H1 (cell line): ENCODE data around the gene OCEL1. TPM values are rescaled to one million over a fixed set of nuclear protein-coding genes. Genes with fewer than 3 reads are reported as not detected.

Experiments used
- CTCF ChIA-PET: fragments of 300-600 bp; sonication (Branson Sonifier 250); formaldehyde crosslinking; loops from one replicate; lab custom pipeline; 2021; ENCODE audit not compliant: partially characterized antibody; lab: Charles Lee
- POLR2A ChIA-PET: fragments of 300-600 bp; sonication (Branson Sonifier 250); formaldehyde crosslinking; loops from one replicate; lab custom pipeline; 2021; ENCODE audit warnings: inconsistent platforms; ENCODE audit not compliant: partially characterized antibody; lab: Charles Lee
- DNase-seq, 2 experiments: peaks; one replicate each; pipeline versions ENCODE4 v3.0.0 to v3.0.0-alpha.2; 2010 to 2022; ENCODE audit warnings: low spot score in 2 of 2, low read depth in 1 of 2, mixed read lengths in 1 of 2
- FAIRE-seq: peaks from 2 replicates; lab custom pipeline; 2011; peaks lifted over from hg19 to GRCh38; lab: Jason Lieb, UNC
- H2AFZ ChIP-seq: 2 replicates; pipeline ENCODE4 v1.8.1; 2012; ENCODE audit warnings: low read length, inconsistent platforms
- H2AK5ac ChIP-seq: 2 replicates; pipeline ENCODE4 v1.6.1; 2013; ENCODE audit warnings: low read depth, low read length
- H2BK120ac ChIP-seq: replicated peaks from 2 replicates; pipeline ENCODE3; 2013; ENCODE audit warnings: low read depth, low read length, inconsistent platforms
- H2BK12ac ChIP-seq: 2 replicates; pipeline ENCODE4 v1.6.1; 2013; ENCODE audit warnings: low read depth, low read length
- H2BK15ac ChIP-seq: 2 replicates; pipeline ENCODE4 v1.6.1; 2013; ENCODE audit warnings: low read length
- H2BK20ac ChIP-seq: 2 replicates; pipeline ENCODE4 v1.6.1; 2013; ENCODE audit warnings: low read length
- H2BK5ac ChIP-seq: 2 replicates; pipeline ENCODE4 v1.6.1; 2013; ENCODE audit warnings: low read depth, low read length
- H3K14ac ChIP-seq: 2 replicates; pipeline ENCODE4 v1.6.1; 2013; ENCODE audit warnings: inconsistent platforms; ENCODE audit not compliant: insufficient read length
- H3K18ac ChIP-seq: 2 replicates; pipeline ENCODE4 v1.6.1; 2013; ENCODE audit warnings: low read length; ENCODE audit errors: extremely low read depth
- H3K23ac ChIP-seq: 2 replicates; pipeline ENCODE4 v1.6.1; 2013; ENCODE audit warnings: inconsistent platforms; ENCODE audit not compliant: insufficient read length
- H3K23me2 ChIP-seq: 2 replicates; pipeline ENCODE4 v1.6.1; 2013; ENCODE audit warnings: low read depth, low read length
- H3K27ac ChIP-seq: 2 replicates; pipeline ENCODE4 v1.6.1; 2011; ENCODE audit warnings: low read depth, low read length, inconsistent platforms
- H3K27me3 ChIP-seq, 4 experiments: replicated peaks in 1 of 4; 1 replicate in 1 of 4; 2 replicates in 3 of 4; pipeline versions ENCODE4 v1.6.1 to v1.8.1; 2011 to 2013; ENCODE audit warnings: low read length in 3 of 4, mild to moderate bottlenecking in 3 of 4, inconsistent platforms in 2 of 4, mixed read lengths in 2 of 4, moderate library complexity in 1 of 4; ENCODE audit not compliant: control insufficient read depth in 3 of 4, insufficient read depth in 3 of 4; ENCODE audit errors: extremely low read depth in 1 of 4
- H3K36me3 ChIP-seq, 4 experiments: 2 replicates each; pipeline versions ENCODE4 v1.6.1 to v1.8.1; 2011 to 2013; ENCODE audit warnings: mild to moderate bottlenecking in 4 of 4, low read length in 3 of 4, moderate library complexity in 2 of 4, control low read depth in 1 of 4, inconsistent platforms in 1 of 4; ENCODE audit not compliant: insufficient read depth in 4 of 4, control insufficient read depth in 2 of 4
- H3K4ac ChIP-seq: replicated peaks from 2 replicates; pipeline ENCODE3; 2013; ENCODE audit warnings: low read length, low read depth, mixed read lengths, inconsistent platforms; ENCODE audit not compliant: insufficient read length
- H3K4me1 ChIP-seq, 4 experiments: replicated peaks in 1 of 4; 1 replicate in 1 of 4; 2 replicates in 3 of 4; pipeline versions ENCODE4 v1.6.1 to v1.8.1; 2011 to 2013; ENCODE audit warnings: low read length in 3 of 4, inconsistent platforms in 2 of 4, mixed read lengths in 1 of 4; ENCODE audit not compliant: insufficient read depth in 4 of 4, control insufficient read depth in 3 of 4
- H3K4me2 ChIP-seq, 2 experiments: 2 replicates each; pipeline versions ENCODE4 v1.6.1 to v1.8.1; 2011 to 2013; ENCODE audit warnings: low read depth in 2 of 2, low read length in 2 of 2, control low read depth in 1 of 2, inconsistent platforms in 1 of 2, mild to moderate bottlenecking in 1 of 2; ENCODE audit not compliant: insufficient read depth in 1 of 2
- H3K4me3 ChIP-seq, 4 experiments: fragments of 200-600, 300-600 bp in 1 of 4; sonication (generic), shearing (Covaris generic), sonication (Bioruptor Twin) in 1 of 4; 2 replicates each; pipeline versions ENCODE4 v1.5.1 to v1.8.1; 2011 to 2016; ENCODE audit warnings: low read length in 4 of 4, low read depth in 3 of 4, control low read depth in 2 of 4, inconsistent platforms in 2 of 4, mild to moderate bottlenecking in 2 of 4, mixed read lengths in 1 of 4, moderate library complexity in 1 of 4; ENCODE audit not compliant: insufficient read depth in 2 of 4; ENCODE audit errors: extremely low read depth in 1 of 4
- H3K56ac ChIP-seq: replicated peaks from 2 replicates; pipeline ENCODE3; 2013; ENCODE audit warnings: low read depth, mild to moderate bottlenecking, mixed read lengths, low read length, inconsistent platforms; ENCODE audit not compliant: insufficient read length
- H3K79me1 ChIP-seq: 2 replicates; pipeline ENCODE4 v1.6.1; 2013; ENCODE audit warnings: low read depth, low read length, control low read depth
- H3K79me2 ChIP-seq, 2 experiments: 2 replicates each; pipeline versions ENCODE4 v1.6.1 to v1.8.1; 2012 to 2013; ENCODE audit warnings: low read length in 2 of 2, mild to moderate bottlenecking in 2 of 2, inconsistent platforms in 1 of 2; ENCODE audit not compliant: insufficient read depth in 2 of 2, control insufficient read depth in 1 of 2
- H3K9ac ChIP-seq, 4 experiments: replicated peaks in 1 of 4; 1 replicate in 1 of 4; 2 replicates in 3 of 4; pipeline versions ENCODE4 v1.6.1 to v1.8.1; 2011 to 2013; ENCODE audit warnings: low read depth in 3 of 4, low read length in 3 of 4, control low read depth in 2 of 4, mild to moderate bottlenecking in 2 of 4, moderate library complexity in 2 of 4, inconsistent platforms in 1 of 4; ENCODE audit errors: extremely low read depth in 1 of 4
- H3K9me3 ChIP-seq, 2 experiments: 2 replicates each; pipeline versions ENCODE4 v1.6.1 to v1.8.1; 2012 to 2013; ENCODE audit warnings: mild to moderate bottlenecking in 2 of 2, moderate library complexity in 2 of 2, control low read depth in 1 of 2, inconsistent platforms in 1 of 2, low read depth in 1 of 2, low read length in 1 of 2, mixed read lengths in 1 of 2; ENCODE audit not compliant: insufficient read depth in 2 of 2
- H4K20me1 ChIP-seq, 2 experiments: replicated peaks in 1 of 2; 2 replicates each; pipeline versions ENCODE3 to v1.8.1; 2011 to 2013; ENCODE audit warnings: inconsistent platforms in 2 of 2, low read length in 2 of 2, mild to moderate bottlenecking in 1 of 2; ENCODE audit not compliant: insufficient read depth in 2 of 2, control insufficient read depth in 1 of 2
- H4K5ac ChIP-seq: 2 replicates; pipeline ENCODE4 v1.6.1; 2013; ENCODE audit warnings: low read length, low read depth, mixed read lengths, inconsistent platforms; ENCODE audit not compliant: insufficient read length
- H4K8ac ChIP-seq: 2 replicates; pipeline ENCODE4 v1.8.0; 2013; ENCODE audit warnings: mild to moderate bottlenecking, moderate library complexity, low read length, inconsistent platforms; ENCODE audit not compliant: insufficient read depth; ENCODE audit errors: extremely low read depth
- H4K91ac ChIP-seq: replicated peaks from 2 replicates; pipeline ENCODE3; 2013; ENCODE audit warnings: low read length, mixed read lengths, inconsistent platforms; ENCODE audit not compliant: insufficient read length
- ASH2L ChIP-seq: fragments of 200-600, 300-600 bp; sonication (generic); IDR thresholded peaks from one replicate; pipeline ENCODE4 v1.7.1; 2017; ENCODE audit warnings: low read length
- BACH1 ChIP-seq: IDR thresholded peaks from 2 replicates; pipeline ENCODE4 v1.6.1; 2012; ENCODE audit warnings: low read length, improper control_type of control experiment
- BCL11A ChIP-seq, 2 experiments: IDR thresholded peaks; one replicate each; pipeline ENCODE4 v1.6.1; 2011; ENCODE audit warnings: low read depth in 2 of 2, low read length in 2 of 2, mild to moderate bottlenecking in 2 of 2
- CHD2 ChIP-seq: IDR thresholded peaks from 2 replicates; pipeline ENCODE4 v1.6.1; 2012; ENCODE audit warnings: low read length, improper control_type of control experiment
- JUND ChIP-seq: IDR thresholded peaks from 2 replicates; pipeline ENCODE4 v1.6.1; 2011; ENCODE audit warnings: mild to moderate bottlenecking, improper control_type of control experiment, low read length
- KDM1A ChIP-seq: fragments of 200-600, 300-600 bp; sonication (generic); IDR thresholded peaks from 2 replicates; pipeline ENCODE4 v1.7.1; 2016; ENCODE audit warnings: mild to moderate bottlenecking, low read length, borderline replicate concordance
- MAX ChIP-seq: IDR thresholded peaks from 2 replicates; pipeline ENCODE4 v1.6.1; 2012; ENCODE audit warnings: inconsistent platforms
- PHF8 ChIP-seq: fragments of 200-600 bp; sonication (generic); conservative IDR thresholded peaks from 2 replicates; pipeline ENCODE4 v1.7.1; 2012; ENCODE audit warnings: low read depth, mild to moderate bottlenecking, inconsistent platforms, low read length, moderate library complexity
- RAD21 ChIP-seq, 2 experiments: IDR thresholded peaks in 1 of 2; conservative IDR thresholded peaks in 1 of 2; 2 replicates each; pipeline ENCODE4 v1.6.1; 2011; ENCODE audit warnings: low read depth in 2 of 2, low read length in 2 of 2, improper control_type of control experiment in 1 of 2, inconsistent platforms in 1 of 2, mild to moderate bottlenecking in 1 of 2, moderate library complexity in 1 of 2
- RBBP5 ChIP-seq: IDR thresholded peaks from 2 replicates; pipeline ENCODE4 v1.7.1; 2012; ENCODE audit warnings: low read depth, mild to moderate bottlenecking, inconsistent platforms, low read length, moderate library complexity, borderline replicate concordance
- SRF ChIP-seq: IDR thresholded peaks from 2 replicates; pipeline ENCODE4 v1.6.1; 2011; ENCODE audit warnings: mild to moderate bottlenecking, low read depth, low read length, moderate library complexity
- SUZ12 ChIP-seq: fragments of 200-600 bp; sonication (generic); IDR thresholded peaks from 2 replicates; pipeline ENCODE4 v1.6.1; 2012; ENCODE audit warnings: mild to moderate bottlenecking, inconsistent platforms, low read length, moderate library complexity, mixed read lengths
- WGBS, 2 experiments: shearing (Covaris generic) in 1 of 2; methylation state at CpG; one replicate each; pipeline versions ENCODE4 v1.1.6 to v1.1.7; 2013 to 2015; ENCODE audit warnings: low lambda C conversion rate in 2 of 2, mixed read lengths in 2 of 2, inconsistent platforms in 1 of 2, low coverage in 1 of 2, missing lambda C conversion rate in 1 of 2; ENCODE audit not compliant: insufficient replicate concordance in 2 of 2, insufficient coverage in 1 of 2, insufficient read length in 1 of 2; ENCODE audit errors: extremely low coverage in 1 of 2, missing lambda C conversion rate in 1 of 2; 5-methylcytosine and 5-hydroxymethylcytosine counted together
- polyA plus RNA-seq, 7 experiments: library from polyadenylated mRNA; depleted of rRNA in 3 of 7; stranded (reverse) in 5 of 7; unstranded in 2 of 7; fragments of >200 nt in 5 of 7; fragments of 200-250 nt in 2 of 7; gene quantifications; 1 replicate in 5 of 7; 2 replicates in 1 of 7; 4 replicates in 1 of 7; pipeline versions ENCODE4 v1.2.1 to v1.2.3, GENCODE V29; 2011 to 2013; ENCODE audit warnings: missing spikeins in 2 of 7, mixed read lengths in 2 of 7
- total RNA-seq: library from RNA; stranded (reverse); fragmentation: NEBNext Ultra II Directional; extraction: Animal tissue kit (Norgen Biotek cat#: 25700); gene quantifications from 2 replicates; pipeline ENCODE4 v1.2.1, GENCODE V29; 2021

The OCEL1 gene
- total and polyA plus RNA-seq, 2 of the 8 experiments (the other 6 are each of a cell fraction or from before 2014, with no cell fraction given), result 13.3 to 32.6 TPM

GRCh38 chr19:17192751-17193150 is 33.3 kb upstream of the OCEL1 start:
- Histone ChIP-seq H4K20me1 (peaks cover 3 to 5% of the 10 kb centered on the region in 2 experiments), H4K5ac (no peak overlapping the region), H3K23me2 (peaks cover 2% of the 10 kb centered on the region; the same call in 1 of the 2 replicates), H3K14ac (no peak overlapping the region), H3K56ac (no peak overlapping the region), H3K4me2 (no peak overlapping the region), H4K91ac (no peak overlapping the region), H2BK15ac (no peak overlapping the region), H3K79me2 (no peaks in the 10 kb centered on the region), H3K23ac (no peak overlapping the region), H3K27me3 (no peaks in the 10 kb centered on the region), H2AFZ (no peak overlapping the region), H3K79me1 (no peaks in the 10 kb centered on the region), H3K4me1 (no peaks in the 10 kb centered on the region; a peak in 2 of 7 replicates), H3K18ac (no peak overlapping the region), H3K9ac (no peak overlapping the region), H3K4ac (no peak overlapping the region), H3K27ac (no peak overlapping the region), H2AK5ac (no peak overlapping the region), H4K8ac (no peak overlapping the region), H3K36me3 (peaks cover 19 to 39% (median 25%) of the 10 kb centered on the region in 4 experiments), H2BK20ac (no peak overlapping the region), H2BK12ac (no peak overlapping the region), H2BK120ac (no peak overlapping the region), H2BK5ac (no peak overlapping the region), H3K9me3 (no peaks in the 10 kb centered on the region), H3K4me3 (no peak overlapping the region)
- 95% methylated on average over 25 of the region's 26 CpGs; no CpG with 5 or more reads in 1 of the 2 experiments for WGBS, 2 experiments
- TF ChIP-seq SUZ12 (no peak), MAX (no peak), RBBP5 (no peak), KDM1A (no peak), CHD2 (no peak), JUND (no peak), PHF8 (no peak), RAD21 (IDR thresholded peaks at IDR 0.05 in 1 of 2, conservative IDR thresholded peaks at IDR 0.05 in 1 of 2; ENCODE audit: low read depth in 2 of 2, low read length in 2 of 2) (no peak), ASH2L (no peak), BCL11A (IDR thresholded peaks at IDR 0.05; ENCODE audit: low read depth in 2 of 2, low read length in 2 of 2) (no peak), SRF (no peak), BACH1 (no peak)
- FAIRE-seq (no peak), DNase-seq (no peak)
- POLR2A ChIA-PET, result no interaction called here
- CTCF ChIA-PET, result interaction anchor here (0.7 to 2.4 kb wide), 4 partner anchors 13 to 124 kb away, joined by 3 to 7 read pairs (median 3); partner anchors contain the start of gene OCEL1
